K562 (cell line): ENCODE results near the gene ERBB4. TPM values are rescaled to one million over a fixed set of nuclear protein-coding genes. Genes with fewer than 3 reads are reported as not detected.

Experiments
- BHLHE40 ChIP-seq: IDR thresholded peaks from 2 replicates; pipeline ENCODE4 v1.6.1; 2011; ENCODE audit warnings: low read length, improper control_type of control experiment
- CEBPZ ChIP-seq: fragments of 150-350 bp; IDR thresholded peaks from 2 replicates; pipeline ENCODE4 v1.6.1; 2014; ENCODE audit warnings: low read depth, mild to moderate bottlenecking, low read length, borderline replicate concordance
- HNRNPK ChIP-seq: fragments of 200-400 bp; formaldehyde crosslinking; IDR thresholded peaks from one replicate; pipeline ENCODE4 v1.6.1; 2018; ENCODE audit warnings: mild to moderate bottlenecking, low read depth, low read length; ENCODE audit not compliant: poor library complexity, severe bottlenecking
- KHSRP ChIP-seq: fragments of 450-650 bp; IDR thresholded peaks from 2 replicates; pipeline ENCODE4 v1.6.1; 2017
- MCM5 ChIP-seq: fragments of 450-650 bp; IDR thresholded peaks from 2 replicates; pipeline ENCODE4 v1.6.1; 2016; ENCODE audit warnings: low read depth
- PHF20 ChIP-seq: fragments of 450-650 bp; IDR thresholded peaks from 2 replicates; pipeline ENCODE4 v1.6.1; 2018; ENCODE audit not compliant: partially characterized antibody
- PTBP1 ChIP-seq: fragments of 200-400 bp; formaldehyde crosslinking; IDR thresholded peaks from 2 replicates; pipeline ENCODE4 v1.6.1; 2017; ENCODE audit warnings: low read depth, low read length
- SMAD3 ChIP-seq: fragments of 450-650 bp; formaldehyde crosslinking; conservative IDR thresholded peaks from 2 replicates; pipeline ENCODE4 v1.4.0; 2020; ENCODE audit warnings: mild to moderate bottlenecking
- ZBTB49 ChIP-seq: sonication (generic); formaldehyde crosslinking; IDR thresholded peaks from 2 replicates; pipeline ENCODE4 v1.8.0; 2022; ENCODE audit warnings: missing genetic modification reagents, mild to moderate bottlenecking, borderline replicate concordance
- ZNF592 ChIP-seq: fragments of 450-650 bp; IDR thresholded peaks from 2 replicates; pipeline ENCODE4 v1.6.1; 2017; ENCODE audit warnings: antibody characterized with exemption, mild to moderate bottlenecking
- polyA plus RNA-seq, 8 experiments: library from polyadenylated mRNA; depleted of rRNA in 4 of 8; stranded (reverse) in 5 of 8; unstranded in 3 of 8; fragments of >200 nt; fragmentation: Nextera tagmentation in 2 of 8; fragmentation: Illumina TruSeq in 1 of 8; extraction: Ambion mirVana in 2 of 8; extraction: Trizol in 1 of 8; gene quantifications; 2 replicates each; pipeline versions ENCODE4 v1.2.1 to v1.2.3, GENCODE V29; 2011 to 2014; ENCODE audit warnings: inconsistent platforms in 1 of 8, missing spikeins in 1 of 8
- total RNA-seq, 7 experiments: library from RNA; depleted of rRNA in 6 of 7; stranded (reverse); fragments of >200 nt in 6 of 7; fragmentation: Illumina TruSeq in 2 of 7; extraction: Trizol in 2 of 7; gene quantifications; 2 replicates each; pipeline versions ENCODE4 v1.2.1 to v1.2.3, GENCODE V29; 2011 to 2021; ENCODE audit warnings: low replicate concordance in 1 of 7

Gene ERBB4
- total and polyA plus RNA-seq, 9 of the 15 experiments (the other 6 are each of a cell fraction or from before 2014, with no cell fraction given), result not detected

- no peak for TF ChIP-seq ZNF592
- TF ChIP-seq CEBPZ, result no peak
- TF ChIP-seq SMAD3 (CRISPR knock-in tag), result no peak
- no peak for TF ChIP-seq BHLHE40
- no peak for TF ChIP-seq HNRNPK
- no peak for TF ChIP-seq PTBP1
- TF ChIP-seq MCM5, result no peak
- no peak for TF ChIP-seq PHF20
- no peak for TF ChIP-seq KHSRP
- TF ChIP-seq ZBTB49 (CRISPR knock-in tag), result no peak
- TF ChIP-seq, all 486 proteins: peak for 0
Measured at GRCh38 chr2:212556296-212556695, 17.7 kb upstream of the ERBB4 start (continued).
